Gastrocnemius medialis (tissue), 4 donors: ENCODE results near the gene NCK2.

Experiments used
- POLR2A ChIP-seq, 2 donors: fragments of 450-650 bp; IDR thresholded peaks; one replicate each; pipeline ENCODE4 v1.6.1; 2017; ENCODE audit warnings: antibody characterized with exemption in 2 of 2, mild to moderate bottlenecking in 2 of 2, moderate library complexity in 2 of 2
- TF ChIP-seq, protein P1 (sequence below), 5 experiments: fragments of 450-650 bp in 3 of 5; fragments of 200-600 bp in 2 of 5; sonication (generic) in 2 of 5; IDR thresholded peaks in 4 of 5; conservative IDR thresholded peaks in 1 of 5; 1 replicate in 4 of 5; 2 replicates in 1 of 5; pipeline ENCODE4 v1.5.1; 2016 to 2019; ENCODE audit warnings: antibody characterized with exemption in 5 of 5, mild to moderate bottlenecking in 3 of 5, moderate library complexity in 3 of 5

DNA sequence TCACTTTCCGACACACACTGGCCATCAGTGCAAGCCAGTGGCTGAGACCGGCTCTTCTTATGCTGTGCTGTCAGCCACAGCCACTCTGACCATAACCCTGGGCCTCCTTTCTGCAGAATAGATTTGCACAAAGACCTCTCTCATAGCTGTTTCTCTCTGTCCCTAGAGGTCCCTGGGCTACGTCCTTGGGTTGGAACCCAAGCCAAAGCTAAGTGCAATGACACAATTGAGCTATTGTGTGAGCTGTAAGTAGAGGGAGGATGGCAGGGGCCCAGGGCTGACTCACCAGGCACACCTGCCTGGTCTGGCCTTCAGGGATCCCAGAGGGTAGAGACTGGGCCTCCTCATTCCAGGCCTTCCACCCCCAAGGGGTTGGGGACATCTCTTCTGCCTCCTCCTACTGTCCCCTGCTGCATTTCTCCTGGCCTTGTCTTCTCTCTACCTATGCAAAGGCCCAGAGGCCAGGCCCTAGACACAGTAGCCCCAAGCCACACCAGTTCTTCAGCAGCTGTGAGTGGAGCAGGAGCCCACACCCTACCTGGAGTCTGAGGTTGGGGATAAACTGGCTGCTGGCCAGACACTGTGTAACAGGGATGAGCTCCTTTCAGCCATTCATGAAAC is 174.6 kb downstream of the NCK2 start:
- TF ChIP-seq, protein P1, sequence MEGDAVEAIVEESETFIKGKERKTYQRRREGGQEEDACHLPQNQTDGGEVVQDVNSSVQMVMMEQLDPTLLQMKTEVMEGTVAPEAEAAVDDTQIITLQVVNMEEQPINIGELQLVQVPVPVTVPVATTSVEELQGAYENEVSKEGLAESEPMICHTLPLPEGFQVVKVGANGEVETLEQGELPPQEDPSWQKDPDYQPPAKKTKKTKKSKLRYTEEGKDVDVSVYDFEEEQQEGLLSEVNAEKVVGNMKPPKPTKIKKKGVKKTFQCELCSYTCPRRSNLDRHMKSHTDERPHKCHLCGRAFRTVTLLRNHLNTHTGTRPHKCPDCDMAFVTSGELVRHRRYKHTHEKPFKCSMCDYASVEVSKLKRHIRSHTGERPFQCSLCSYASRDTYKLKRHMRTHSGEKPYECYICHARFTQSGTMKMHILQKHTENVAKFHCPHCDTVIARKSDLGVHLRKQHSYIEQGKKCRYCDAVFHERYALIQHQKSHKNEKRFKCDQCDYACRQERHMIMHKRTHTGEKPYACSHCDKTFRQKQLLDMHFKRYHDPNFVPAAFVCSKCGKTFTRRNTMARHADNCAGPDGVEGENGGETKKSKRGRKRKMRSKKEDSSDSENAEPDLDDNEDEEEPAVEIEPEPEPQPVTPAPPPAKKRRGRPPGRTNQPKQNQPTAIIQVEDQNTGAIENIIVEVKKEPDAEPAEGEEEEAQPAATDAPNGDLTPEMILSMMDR (IDR thresholded peaks at IDR 0.05 in 4 of 5, conservative IDR thresholded peaks at IDR 0.05 in 1 of 5) = no peak
- TF ChIP-seq POLR2A (IDR thresholded peaks at IDR 0.05) = no peak
